ENCODE results near the gene TMEM135.

DNA sequence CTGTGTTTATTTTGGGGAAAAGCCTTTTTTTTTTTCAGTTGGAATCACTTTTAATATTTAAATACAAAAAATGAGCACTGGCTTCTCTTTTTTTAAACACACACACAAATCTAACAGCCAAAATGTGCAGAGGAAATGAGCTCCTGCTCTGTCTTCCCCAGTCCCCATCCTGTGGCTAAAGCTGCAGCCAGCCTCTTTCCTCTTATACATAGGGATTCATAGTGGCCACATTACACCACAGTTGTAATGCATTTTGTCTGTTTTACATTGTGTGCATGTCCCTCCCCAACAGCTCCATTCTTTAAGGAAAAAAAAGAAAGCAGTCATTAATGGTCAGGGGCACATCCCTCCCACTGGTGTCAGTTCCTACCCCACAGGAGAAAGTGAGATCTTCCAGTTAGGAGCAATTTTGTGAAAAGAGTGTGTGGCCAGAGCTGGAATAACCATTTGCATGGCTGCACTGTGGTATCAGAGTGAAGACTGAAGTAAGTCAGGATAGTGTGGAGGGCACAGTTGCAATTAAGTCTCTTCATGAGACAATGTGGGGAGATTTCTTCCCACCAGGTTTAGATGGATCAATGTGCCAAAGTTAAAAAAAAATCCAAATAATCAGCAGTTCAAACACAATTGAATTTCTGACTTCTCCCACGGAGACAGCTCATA is 220.6 kb downstream of the TMEM135 start:
- TF ChIP-seq POLR2A (IDR thresholded peaks at IDR 0.05), result no peak
- TF ChIP-seq, protein P1, sequence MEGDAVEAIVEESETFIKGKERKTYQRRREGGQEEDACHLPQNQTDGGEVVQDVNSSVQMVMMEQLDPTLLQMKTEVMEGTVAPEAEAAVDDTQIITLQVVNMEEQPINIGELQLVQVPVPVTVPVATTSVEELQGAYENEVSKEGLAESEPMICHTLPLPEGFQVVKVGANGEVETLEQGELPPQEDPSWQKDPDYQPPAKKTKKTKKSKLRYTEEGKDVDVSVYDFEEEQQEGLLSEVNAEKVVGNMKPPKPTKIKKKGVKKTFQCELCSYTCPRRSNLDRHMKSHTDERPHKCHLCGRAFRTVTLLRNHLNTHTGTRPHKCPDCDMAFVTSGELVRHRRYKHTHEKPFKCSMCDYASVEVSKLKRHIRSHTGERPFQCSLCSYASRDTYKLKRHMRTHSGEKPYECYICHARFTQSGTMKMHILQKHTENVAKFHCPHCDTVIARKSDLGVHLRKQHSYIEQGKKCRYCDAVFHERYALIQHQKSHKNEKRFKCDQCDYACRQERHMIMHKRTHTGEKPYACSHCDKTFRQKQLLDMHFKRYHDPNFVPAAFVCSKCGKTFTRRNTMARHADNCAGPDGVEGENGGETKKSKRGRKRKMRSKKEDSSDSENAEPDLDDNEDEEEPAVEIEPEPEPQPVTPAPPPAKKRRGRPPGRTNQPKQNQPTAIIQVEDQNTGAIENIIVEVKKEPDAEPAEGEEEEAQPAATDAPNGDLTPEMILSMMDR (IDR thresholded peaks at IDR 0.05), result no peak

Data from right lobe of liver (tissue), 4 donors.